H1 (cell line): Measurements from ENCODE around the gene TNIK. TPM values are rescaled to one million over a fixed set of nuclear protein-coding genes. Genes with fewer than 3 reads are reported as not detected.

ENCODE experiments used
- CTCF ChIA-PET: fragments of 300-600 bp; sonication (Branson Sonifier 250); formaldehyde crosslinking; loops from one replicate; lab custom pipeline; 2021; ENCODE audit not compliant: partially characterized antibody; lab: Charles Lee
- POLR2A ChIA-PET: fragments of 300-600 bp; sonication (Branson Sonifier 250); formaldehyde crosslinking; loops from one replicate; lab custom pipeline; 2021; ENCODE audit warnings: inconsistent platforms; ENCODE audit not compliant: partially characterized antibody; lab: Charles Lee
- DNase-seq, 2 experiments: peaks; one replicate each; pipeline versions ENCODE4 v3.0.0 to v3.0.0-alpha.2; 2010 to 2022; ENCODE audit warnings: low spot score in 2 of 2, low read depth in 1 of 2, mixed read lengths in 1 of 2
- FAIRE-seq: peaks from 2 replicates; lab custom pipeline; 2011; peaks lifted over from hg19 to GRCh38; lab: Jason Lieb, UNC
- H2AFZ ChIP-seq: 2 replicates; pipeline ENCODE4 v1.8.1; 2012; ENCODE audit warnings: low read length, inconsistent platforms
- H2AK5ac ChIP-seq: 2 replicates; pipeline ENCODE4 v1.6.1; 2013; ENCODE audit warnings: low read depth, low read length
- H2BK120ac ChIP-seq: replicated peaks from 2 replicates; pipeline ENCODE3; 2013; ENCODE audit warnings: low read depth, low read length, inconsistent platforms
- H2BK12ac ChIP-seq: 2 replicates; pipeline ENCODE4 v1.6.1; 2013; ENCODE audit warnings: low read depth, low read length
- H2BK15ac ChIP-seq: 2 replicates; pipeline ENCODE4 v1.6.1; 2013; ENCODE audit warnings: low read length
- H2BK20ac ChIP-seq: 2 replicates; pipeline ENCODE4 v1.6.1; 2013; ENCODE audit warnings: low read length
- H2BK5ac ChIP-seq: 2 replicates; pipeline ENCODE4 v1.6.1; 2013; ENCODE audit warnings: low read depth, low read length
- H3K14ac ChIP-seq: 2 replicates; pipeline ENCODE4 v1.6.1; 2013; ENCODE audit warnings: inconsistent platforms; ENCODE audit not compliant: insufficient read length
- H3K18ac ChIP-seq: 2 replicates; pipeline ENCODE4 v1.6.1; 2013; ENCODE audit warnings: low read length; ENCODE audit errors: extremely low read depth
- H3K23ac ChIP-seq: 2 replicates; pipeline ENCODE4 v1.6.1; 2013; ENCODE audit warnings: inconsistent platforms; ENCODE audit not compliant: insufficient read length
- H3K23me2 ChIP-seq: 2 replicates; pipeline ENCODE4 v1.6.1; 2013; ENCODE audit warnings: low read depth, low read length
- H3K27ac ChIP-seq: 2 replicates; pipeline ENCODE4 v1.6.1; 2011; ENCODE audit warnings: low read depth, low read length, inconsistent platforms
- H3K27me3 ChIP-seq, 4 experiments: replicated peaks in 1 of 4; 1 replicate in 1 of 4; 2 replicates in 3 of 4; pipeline versions ENCODE4 v1.6.1 to v1.8.1; 2011 to 2013; ENCODE audit warnings: low read length in 3 of 4, mild to moderate bottlenecking in 3 of 4, inconsistent platforms in 2 of 4, mixed read lengths in 2 of 4, moderate library complexity in 1 of 4; ENCODE audit not compliant: control insufficient read depth in 3 of 4, insufficient read depth in 3 of 4; ENCODE audit errors: extremely low read depth in 1 of 4
- H3K36me3 ChIP-seq, 4 experiments: 2 replicates each; pipeline versions ENCODE4 v1.6.1 to v1.8.1; 2011 to 2013; ENCODE audit warnings: mild to moderate bottlenecking in 4 of 4, low read length in 3 of 4, moderate library complexity in 2 of 4, control low read depth in 1 of 4, inconsistent platforms in 1 of 4; ENCODE audit not compliant: insufficient read depth in 4 of 4, control insufficient read depth in 2 of 4
- H3K4ac ChIP-seq: replicated peaks from 2 replicates; pipeline ENCODE3; 2013; ENCODE audit warnings: low read length, low read depth, mixed read lengths, inconsistent platforms; ENCODE audit not compliant: insufficient read length
- H3K4me1 ChIP-seq, 4 experiments: replicated peaks in 1 of 4; 1 replicate in 1 of 4; 2 replicates in 3 of 4; pipeline versions ENCODE4 v1.6.1 to v1.8.1; 2011 to 2013; ENCODE audit warnings: low read length in 3 of 4, inconsistent platforms in 2 of 4, mixed read lengths in 1 of 4; ENCODE audit not compliant: insufficient read depth in 4 of 4, control insufficient read depth in 3 of 4
- H3K4me2 ChIP-seq, 2 experiments: 2 replicates each; pipeline versions ENCODE4 v1.6.1 to v1.8.1; 2011 to 2013; ENCODE audit warnings: low read depth in 2 of 2, low read length in 2 of 2, control low read depth in 1 of 2, inconsistent platforms in 1 of 2, mild to moderate bottlenecking in 1 of 2; ENCODE audit not compliant: insufficient read depth in 1 of 2
- H3K4me3 ChIP-seq, 4 experiments: fragments of 200-600, 300-600 bp in 1 of 4; sonication (generic), shearing (Covaris generic), sonication (Bioruptor Twin) in 1 of 4; 2 replicates each; pipeline versions ENCODE4 v1.5.1 to v1.8.1; 2011 to 2016; ENCODE audit warnings: low read length in 4 of 4, low read depth in 3 of 4, control low read depth in 2 of 4, inconsistent platforms in 2 of 4, mild to moderate bottlenecking in 2 of 4, mixed read lengths in 1 of 4, moderate library complexity in 1 of 4; ENCODE audit not compliant: insufficient read depth in 2 of 4; ENCODE audit errors: extremely low read depth in 1 of 4
- H3K56ac ChIP-seq: replicated peaks from 2 replicates; pipeline ENCODE3; 2013; ENCODE audit warnings: low read depth, mild to moderate bottlenecking, mixed read lengths, low read length, inconsistent platforms; ENCODE audit not compliant: insufficient read length
- H3K79me1 ChIP-seq: 2 replicates; pipeline ENCODE4 v1.6.1; 2013; ENCODE audit warnings: low read depth, low read length, control low read depth
- H3K79me2 ChIP-seq, 2 experiments: 2 replicates each; pipeline versions ENCODE4 v1.6.1 to v1.8.1; 2012 to 2013; ENCODE audit warnings: low read length in 2 of 2, mild to moderate bottlenecking in 2 of 2, inconsistent platforms in 1 of 2; ENCODE audit not compliant: insufficient read depth in 2 of 2, control insufficient read depth in 1 of 2
- H3K9ac ChIP-seq, 4 experiments: replicated peaks in 1 of 4; 1 replicate in 1 of 4; 2 replicates in 3 of 4; pipeline versions ENCODE4 v1.6.1 to v1.8.1; 2011 to 2013; ENCODE audit warnings: low read depth in 3 of 4, low read length in 3 of 4, control low read depth in 2 of 4, mild to moderate bottlenecking in 2 of 4, moderate library complexity in 2 of 4, inconsistent platforms in 1 of 4; ENCODE audit errors: extremely low read depth in 1 of 4
- H3K9me3 ChIP-seq, 2 experiments: 2 replicates each; pipeline versions ENCODE4 v1.6.1 to v1.8.1; 2012 to 2013; ENCODE audit warnings: mild to moderate bottlenecking in 2 of 2, moderate library complexity in 2 of 2, control low read depth in 1 of 2, inconsistent platforms in 1 of 2, low read depth in 1 of 2, low read length in 1 of 2, mixed read lengths in 1 of 2; ENCODE audit not compliant: insufficient read depth in 2 of 2
- H4K20me1 ChIP-seq, 2 experiments: replicated peaks in 1 of 2; 2 replicates each; pipeline versions ENCODE3 to v1.8.1; 2011 to 2013; ENCODE audit warnings: inconsistent platforms in 2 of 2, low read length in 2 of 2, mild to moderate bottlenecking in 1 of 2; ENCODE audit not compliant: insufficient read depth in 2 of 2, control insufficient read depth in 1 of 2
- H4K5ac ChIP-seq: 2 replicates; pipeline ENCODE4 v1.6.1; 2013; ENCODE audit warnings: low read length, low read depth, mixed read lengths, inconsistent platforms; ENCODE audit not compliant: insufficient read length
- H4K8ac ChIP-seq: 2 replicates; pipeline ENCODE4 v1.8.0; 2013; ENCODE audit warnings: mild to moderate bottlenecking, moderate library complexity, low read length, inconsistent platforms; ENCODE audit not compliant: insufficient read depth; ENCODE audit errors: extremely low read depth
- H4K91ac ChIP-seq: replicated peaks from 2 replicates; pipeline ENCODE3; 2013; ENCODE audit warnings: low read length, mixed read lengths, inconsistent platforms; ENCODE audit not compliant: insufficient read length
- SP1 ChIP-seq: IDR thresholded peaks from 2 replicates; pipeline ENCODE4 v1.6.1; 2011; ENCODE audit warnings: low read depth, low read length
- TCF12 ChIP-seq: IDR thresholded peaks from 2 replicates; pipeline ENCODE4 v1.6.1; 2011; ENCODE audit warnings: low read depth, mild to moderate bottlenecking, low read length
- WGBS, 2 experiments: shearing (Covaris generic) in 1 of 2; methylation state at CpG; one replicate each; pipeline versions ENCODE4 v1.1.6 to v1.1.7; 2013 to 2015; ENCODE audit warnings: low lambda C conversion rate in 2 of 2, mixed read lengths in 2 of 2, inconsistent platforms in 1 of 2, low coverage in 1 of 2, missing lambda C conversion rate in 1 of 2; ENCODE audit not compliant: insufficient replicate concordance in 2 of 2, insufficient coverage in 1 of 2, insufficient read length in 1 of 2; ENCODE audit errors: extremely low coverage in 1 of 2, missing lambda C conversion rate in 1 of 2; 5-methylcytosine and 5-hydroxymethylcytosine counted together
- polyA plus RNA-seq, 7 experiments: library from polyadenylated mRNA; depleted of rRNA in 3 of 7; stranded (reverse) in 5 of 7; unstranded in 2 of 7; fragments of >200 nt in 5 of 7; fragments of 200-250 nt in 2 of 7; gene quantifications; 1 replicate in 5 of 7; 2 replicates in 1 of 7; 4 replicates in 1 of 7; pipeline versions ENCODE4 v1.2.1 to v1.2.3, GENCODE V29; 2011 to 2013; ENCODE audit warnings: missing spikeins in 2 of 7, mixed read lengths in 2 of 7
- total RNA-seq: library from RNA; stranded (reverse); fragmentation: NEBNext Ultra II Directional; extraction: Animal tissue kit (Norgen Biotek cat#: 25700); gene quantifications from 2 replicates; pipeline ENCODE4 v1.2.1, GENCODE V29; 2021

Gene TNIK
- total and polyA plus RNA-seq, 2 of the 8 experiments (the other 6 are each of a cell fraction or from before 2014, with no cell fraction given), result 7.4 to 42.0 TPM

GRCh38 chr3:171442184-171442583, 18.0 kb downstream of the TNIK start:
- H2AK5ac ChIP-seq, result no peak overlapping the region
- peaks cover 0 to 22% (median 18%) of the 10 kb centered on the region in 4 experiments for H3K4me1 ChIP-seq
- DNase-seq (no peak), FAIRE-seq (no peak)
- H2BK12ac ChIP-seq, result no peak overlapping the region
- no peaks in the 10 kb centered on the region; the same call in 1 of the 2 replicates for H3K23me2 ChIP-seq
- no peak overlapping the region for H2BK15ac ChIP-seq
- H3K36me3 ChIP-seq, result no peaks in the 10 kb centered on the region
- H4K5ac ChIP-seq, result peak overlapping the region; percentile 44
- H3K56ac ChIP-seq, result no peak overlapping the region
- ChIA-PET CTCF (interaction anchor here (1.6 to 2.5 kb wide), 2 partner anchors 11 to 19 kb away, joined by 3 to 11 read pairs; no protein-coding TSS in a partner anchor), POLR2A (interaction anchor here (1.4 to 3.2 kb wide), 3 partner anchors 10 to 18 kb away, joined by 3 to 19 read pairs (median 9); partner anchors contain the start of gene TNIK)
- no peak overlapping the region for H3K14ac ChIP-seq
- H3K79me2 ChIP-seq, result peaks cover 0 to 75% of the 10 kb centered on the region in 2 experiments; a peak in 2 of 4 replicates
- 46% methylated on average over 2 of the region's 2 CpGs; no CpG with 5 or more reads in 1 of the 2 experiments for WGBS, 2 experiments
- H3K9ac ChIP-seq, result no peak overlapping the region
- no peak overlapping the region for H4K91ac ChIP-seq
- no peaks in the 10 kb centered on the region; the same call in 1 of the 2 replicates for H3K79me1 ChIP-seq
- H3K4me3 ChIP-seq, result 0 out of 8 replicates have a peak overlapping the region, but pooled peaks of 1 of the 4 experiments have one; percentile 4
- no peak overlapping the region for H2AFZ ChIP-seq
- H3K18ac ChIP-seq, result no peak overlapping the region
- no peak overlapping the region for H3K23ac ChIP-seq
- no peak overlapping the region for H2BK20ac ChIP-seq
- no peak overlapping the region for H2BK120ac ChIP-seq
- no peak overlapping the region for H2BK5ac ChIP-seq
- H3K27ac ChIP-seq, result no peak overlapping the region
- no peak overlapping the region for H3K4ac ChIP-seq
- H4K8ac ChIP-seq, result no peak overlapping the region
- TF ChIP-seq TCF12 (no peak), SP1 (0 out of 2 replicates have a peak, but pooled peaks have one; percentile 49)
- H3K27me3 ChIP-seq, result no peaks in the 10 kb centered on the region
- no peaks in the 10 kb centered on the region for H3K9me3 ChIP-seq
- H4K20me1 ChIP-seq, result no peaks in the 10 kb centered on the region
- H3K4me2 ChIP-seq, result peak overlapping the region; percentile 3 to 30; a peak in 2 of 4 replicates
